Testis (tissue), 3 donors: ENCODE measurements around the gene JAML. TPM values are rescaled to one million over a fixed set of nuclear protein-coding genes. Genes with fewer than 3 reads are reported as not detected.
"Not testable (repeated sequence)": the region's sequence is repeated elsewhere in the genome, so short reads cannot be mapped to it uniquely, and the experiment has no call there.

Source experiments
- DNase-seq: peaks from one replicate; pipeline ENCODE4 v3.0.0-alpha.2; 2019
- H3K27ac ChIP-seq, 2 donors: fragments of 200-600 bp; sonication (generic); one replicate each; pipeline ENCODE4 v1.5.1; 2019
- H3K27me3 ChIP-seq: fragments of 200-600 bp; sonication (generic); one replicate; pipeline ENCODE4 v1.5.1; 2019
- H3K36me3 ChIP-seq: fragments of 200-600 bp; sonication (generic); one replicate; pipeline ENCODE4 v1.5.1; 2017; ENCODE audit warnings: low read depth; ENCODE audit errors: missing control alignments
- H3K4me1 ChIP-seq: fragments of 200-600 bp; sonication (generic); one replicate; pipeline ENCODE4 v1.5.1; 2019
- H3K4me3 ChIP-seq, 2 donors: fragments of 200-600 bp; sonication (generic); one replicate each; pipeline ENCODE4 v1.5.1; 2017 to 2019
- H3K9me3 ChIP-seq: fragments of 200-600 bp; sonication (generic); one replicate; pipeline ENCODE4 v1.5.1; 2017
- POLR2A ChIP-seq: fragments of 450-650 bp; IDR thresholded peaks from one replicate; pipeline ENCODE4 v1.6.1; 2017; ENCODE audit warnings: antibody characterized with exemption, mild to moderate bottlenecking, moderate library complexity
- WGBS, 2 donors: methylation state at CpG; one replicate each; pipeline ENCODE4 v1.1.5; 2018; 5-methylcytosine and 5-hydroxymethylcytosine counted together
- intact Hi-C: fragments of 100-400 bp; cut with DNase I; formaldehyde crosslinking; loops from one replicate; pipeline ENCODE4 v1.15.1; 2023; ENCODE audit warnings: low total_unique reads
- polyA plus RNA-seq: library from polyadenylated mRNA; stranded (reverse); fragments of 350-450 nt; fragmentation: Illumina TruSeq; extraction: RNeasy Lipid Tissue Mini Kit (QIAGEN cat#74804); gene quantifications from one replicate; pipeline ENCODE4 v1.2.3, GENCODE V29; 2014; ENCODE audit warnings: low read depth, low replicate concordance; ENCODE audit not compliant: insufficient read depth
- total RNA-seq, 2 donors: library from RNA; depleted of rRNA; stranded (reverse); fragments of >200 nt; gene quantifications; one replicate each; pipeline ENCODE4 v1.2.3, GENCODE V29; 2016
- TF ChIP-seq, protein P1 (sequence below), 3 experiments: fragments of 450-650 bp in 2 of 3; fragments of 200-600 bp in 1 of 3; sonication (generic) in 1 of 3; IDR thresholded peaks; one replicate each; pipeline ENCODE4 v1.5.1; 2016 to 2019; ENCODE audit warnings: antibody characterized with exemption in 3 of 3, mild to moderate bottlenecking in 2 of 3, moderate library complexity in 1 of 3

The JAML gene
- total and polyA plus RNA-seq, 3 donors from 2014 or later: 1.9 to 9.7 (median 3.5) TPM

DNA sequence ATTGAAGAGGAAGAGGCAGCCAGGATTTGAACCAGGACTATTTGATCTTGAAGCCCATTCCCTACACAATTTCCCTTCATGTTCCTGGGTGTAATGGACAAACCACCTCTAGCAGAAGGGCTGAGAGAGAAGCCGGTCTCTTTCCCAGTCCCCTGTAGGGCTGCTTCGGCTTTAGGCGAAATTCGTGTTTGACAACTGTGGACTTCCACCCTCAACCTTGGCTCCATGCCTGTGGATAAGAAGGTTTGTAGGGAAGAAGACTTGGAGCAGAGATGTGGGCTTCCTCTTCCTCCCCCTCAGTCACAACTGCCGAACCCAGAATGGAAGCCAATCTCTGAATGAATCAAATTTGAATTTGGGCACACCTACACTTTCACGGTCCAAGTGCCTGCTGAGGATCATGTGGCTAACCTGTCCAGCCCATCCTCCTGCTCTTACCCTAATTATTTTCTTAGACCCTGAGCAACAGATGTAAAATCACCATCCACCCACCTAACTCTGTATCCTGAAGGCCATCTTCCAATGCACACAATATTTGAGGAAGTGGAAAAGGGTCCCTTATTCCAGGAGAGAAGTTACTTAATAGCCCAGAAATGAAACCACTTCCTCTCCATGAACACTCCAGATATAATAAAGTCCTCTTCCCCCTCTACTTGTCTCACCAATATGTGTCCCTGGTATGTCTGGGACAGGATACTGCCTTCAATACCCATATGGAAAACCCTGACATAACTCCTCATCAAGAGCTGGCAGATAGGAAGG lies 38.3 kb downstream of the JAML start:
- no peaks in the 10 kb centered on the region for H3K36me3 ChIP-seq
- no peak overlapping the region for H3K27ac ChIP-seq
- H3K4me3 ChIP-seq: no peak overlapping the region
- DNase-seq: no peak
- intact Hi-C loops: no loop called here
- TF ChIP-seq, protein P1, sequence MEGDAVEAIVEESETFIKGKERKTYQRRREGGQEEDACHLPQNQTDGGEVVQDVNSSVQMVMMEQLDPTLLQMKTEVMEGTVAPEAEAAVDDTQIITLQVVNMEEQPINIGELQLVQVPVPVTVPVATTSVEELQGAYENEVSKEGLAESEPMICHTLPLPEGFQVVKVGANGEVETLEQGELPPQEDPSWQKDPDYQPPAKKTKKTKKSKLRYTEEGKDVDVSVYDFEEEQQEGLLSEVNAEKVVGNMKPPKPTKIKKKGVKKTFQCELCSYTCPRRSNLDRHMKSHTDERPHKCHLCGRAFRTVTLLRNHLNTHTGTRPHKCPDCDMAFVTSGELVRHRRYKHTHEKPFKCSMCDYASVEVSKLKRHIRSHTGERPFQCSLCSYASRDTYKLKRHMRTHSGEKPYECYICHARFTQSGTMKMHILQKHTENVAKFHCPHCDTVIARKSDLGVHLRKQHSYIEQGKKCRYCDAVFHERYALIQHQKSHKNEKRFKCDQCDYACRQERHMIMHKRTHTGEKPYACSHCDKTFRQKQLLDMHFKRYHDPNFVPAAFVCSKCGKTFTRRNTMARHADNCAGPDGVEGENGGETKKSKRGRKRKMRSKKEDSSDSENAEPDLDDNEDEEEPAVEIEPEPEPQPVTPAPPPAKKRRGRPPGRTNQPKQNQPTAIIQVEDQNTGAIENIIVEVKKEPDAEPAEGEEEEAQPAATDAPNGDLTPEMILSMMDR (IDR thresholded peaks at IDR 0.05): no peak
- TF ChIP-seq POLR2A: no peak
- WGBS, 2 donors: 68 to 71% methylated on average over 6 of the region's 6 CpGs
- H3K9me3 ChIP-seq: no peaks in the 10 kb centered on the region
- H3K4me1 ChIP-seq: no peaks in the 10 kb centered on the region
- no peaks in the 10 kb centered on the region for H3K27me3 ChIP-seq

DNA sequence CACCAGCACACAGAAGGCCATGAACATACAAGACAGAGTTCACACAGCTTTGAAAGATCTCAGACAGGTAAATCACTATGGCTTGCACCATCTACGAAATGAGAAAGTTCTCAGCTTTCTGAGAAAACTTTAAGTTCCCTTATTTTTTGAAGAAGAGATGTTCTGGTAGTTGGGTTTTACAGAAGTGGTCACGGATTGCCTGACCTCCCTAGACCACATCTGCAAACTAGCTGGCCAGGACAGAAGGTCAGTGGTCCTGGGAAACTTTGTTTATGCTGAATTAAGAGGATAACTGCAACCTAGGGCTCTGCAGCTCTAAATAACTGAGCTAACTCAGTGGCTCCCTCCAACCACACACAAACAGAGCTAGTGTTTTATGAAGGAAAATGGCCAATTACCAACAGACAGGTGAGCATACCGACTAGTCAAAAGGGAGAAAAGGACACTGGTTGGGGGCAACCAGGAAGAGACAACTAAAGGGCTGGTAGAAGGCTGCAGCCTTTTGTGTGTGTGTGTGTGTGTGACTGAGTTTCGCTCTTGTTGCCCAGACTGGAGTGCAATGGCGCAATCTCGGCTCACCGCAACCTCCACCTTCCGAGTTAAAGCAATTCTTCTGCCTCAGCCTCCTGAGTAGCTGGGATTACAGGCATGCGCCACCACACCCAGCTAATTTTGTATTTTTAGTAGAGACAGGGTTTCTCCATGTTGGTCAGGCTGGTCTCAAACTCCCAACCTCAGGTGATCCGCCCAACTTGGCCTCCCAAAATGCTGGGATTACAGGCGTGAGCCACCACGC lies 39.8 kb downstream of the JAML start:
- H3K9me3 ChIP-seq: no peaks in the 10 kb centered on the region
- no peak overlapping the region for H3K4me3 ChIP-seq
- TF ChIP-seq POLR2A: no peak
- TF ChIP-seq, protein P1 (IDR thresholded peaks at IDR 0.05): no peak
- peaks cover 7% of the 10 kb centered on the region for H3K4me1 ChIP-seq
- 86 to 92% methylated on average over 12 of the region's 12 CpGs for WGBS, 2 donors
- H3K27ac ChIP-seq: no peak overlapping the region
- H3K27me3 ChIP-seq: no peaks in the 10 kb centered on the region
- intact Hi-C loops: no loop called here
- H3K36me3 ChIP-seq: no peaks in the 10 kb centered on the region
- no peak for DNase-seq

DNA sequence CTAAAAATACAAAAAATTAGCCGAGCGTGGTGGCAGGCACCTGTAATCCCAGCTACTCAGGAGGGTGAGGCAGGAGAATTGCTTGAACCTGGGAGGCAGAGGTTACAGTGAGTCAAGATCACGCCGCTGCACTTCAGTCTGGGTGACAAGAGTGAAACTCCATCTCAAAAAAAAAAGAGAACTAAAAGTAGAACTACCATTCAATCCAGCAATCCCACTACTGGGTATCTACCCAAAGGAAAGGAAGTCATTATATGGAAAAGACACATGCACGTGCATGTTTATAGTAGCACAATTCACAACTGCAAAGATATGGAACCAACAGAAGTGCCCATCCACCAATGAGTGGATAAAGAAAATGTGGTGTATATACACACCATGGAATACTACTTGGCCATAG lies 41.1 kb downstream of the JAML start:
- H3K36me3 ChIP-seq, H3K27ac ChIP-seq, H3K4me3 ChIP-seq, H3K27me3 ChIP-seq, DNase-seq, H3K4me1 ChIP-seq, H3K9me3 ChIP-seq, intact Hi-C loops: not testable (repeated sequence)
- 89% methylated on average over 5 of the region's 5 CpGs for WGBS, 2 donors

DNA sequence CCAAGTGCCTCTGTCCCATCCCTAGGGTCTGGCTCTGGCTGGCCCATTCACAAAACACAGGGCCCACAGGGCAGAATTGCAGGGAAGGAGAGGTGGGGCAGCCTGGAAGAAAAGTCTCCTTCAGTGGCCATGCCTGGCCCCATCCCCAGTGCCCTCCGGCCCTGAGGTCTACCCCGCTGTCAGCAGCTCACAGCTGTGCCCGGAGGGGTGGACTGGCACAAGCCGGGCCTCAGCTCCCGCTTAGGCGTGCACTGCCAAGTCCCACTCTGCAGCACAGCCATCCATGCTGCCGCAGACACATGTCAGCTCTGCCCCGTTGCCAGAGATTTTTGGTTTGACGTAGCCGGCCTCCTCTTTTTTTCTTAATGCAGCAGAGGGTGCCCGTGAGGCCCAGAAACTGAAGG lies 44.5 kb downstream of the JAML start:
- Histone ChIP-seq H3K4me3 (no peak overlapping the region), H3K36me3 (no peaks in the 10 kb centered on the region), H3K4me1 (peaks cover 7% of the 10 kb centered on the region), H3K27ac (no peak overlapping the region), H3K9me3 (no peaks in the 10 kb centered on the region), H3K27me3 (no peaks in the 10 kb centered on the region)
- no peak for TF ChIP-seq POLR2A
- TF ChIP-seq, protein P1 (IDR thresholded peaks at IDR 0.05): no peak
- peak; percentile 71 for DNase-seq
- whole genome bisulfite sequencing, 2 donors: 24 to 38% methylated on average over 7 to 11 of the region's 11 CpGs
- intact Hi-C loops: no loop called here

DNA sequence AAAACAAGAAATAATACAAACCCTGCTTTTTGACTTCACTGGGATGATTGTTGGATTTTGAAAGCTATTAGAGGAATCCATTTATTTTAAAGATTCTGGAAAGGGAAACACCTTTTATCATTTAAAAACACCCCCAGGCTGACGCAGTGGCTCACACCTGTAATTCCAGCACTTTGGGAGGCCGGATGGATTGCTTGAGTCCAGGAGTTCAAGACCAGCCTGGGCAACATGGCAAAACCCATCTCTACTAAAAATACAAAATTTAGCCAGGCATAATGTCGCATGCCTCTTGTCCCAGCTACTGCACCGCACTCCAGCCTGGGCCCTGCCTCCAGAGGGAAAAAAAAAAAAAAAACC lies 48.1 kb downstream of the JAML start:
- Histone ChIP-seq H3K36me3 (no peaks in the 10 kb centered on the region), H3K4me1 (peaks cover 10% of the 10 kb centered on the region), H3K27me3 (no peaks in the 10 kb centered on the region), H3K27ac (no peak overlapping the region), H3K4me3 (no peak overlapping the region), H3K9me3 (no peaks in the 10 kb centered on the region)
- DNase-seq: no peak
- 79 to 93% methylated on average over 4 of the region's 4 CpGs for WGBS, 2 donors
- intact Hi-C loops: no loop called here
- no peak for TF ChIP-seq POLR2A
- TF ChIP-seq, protein P1 (IDR thresholded peaks at IDR 0.05): no peak
